Keratinocyte (primary cell): ENCODE data around the gene TENM3. TPM values are rescaled to one million over a fixed set of nuclear protein-coding genes. Genes with fewer than 3 reads are reported as not detected.

Experiments
- DNase-seq: peaks from one replicate; pipeline ENCODE4 v3.0.0-alpha.2; 2011; ENCODE audit warnings: low read depth, missing footprints, low spot score
- FAIRE-seq: peaks from 2 replicates; lab custom pipeline; 2011; peaks lifted over from hg19 to GRCh38; lab: Jason Lieb, UNC
- H2AFZ ChIP-seq: 2 replicates; pipeline ENCODE4 v1.6.0; 2012; ENCODE audit warnings: low read length, control low read depth, inconsistent platforms; ENCODE audit not compliant: control insufficient read depth
- H3K27ac ChIP-seq: 2 replicates; pipeline ENCODE4 v1.5.1; 2011; ENCODE audit warnings: low read length; ENCODE audit not compliant: control insufficient read depth, insufficient read depth
- H3K27me3 ChIP-seq: 3 replicates; pipeline ENCODE4 v1.6.0; 2011; ENCODE audit warnings: low read length; ENCODE audit not compliant: control insufficient read depth, insufficient read depth; ENCODE audit errors: extremely low read depth
- H3K36me3 ChIP-seq, 2 experiments: 2 replicates in 1 of 2; 3 replicates in 1 of 2; pipeline ENCODE4 v1.5.1; 2011; ENCODE audit warnings: low read length in 2 of 2, mild to moderate bottlenecking in 1 of 2; ENCODE audit not compliant: control insufficient read depth in 2 of 2, insufficient read depth in 2 of 2; ENCODE audit errors: extremely low read depth in 1 of 2
- H3K4me1 ChIP-seq: 3 replicates; pipeline ENCODE4 v1.5.1; 2011; ENCODE audit warnings: low read length; ENCODE audit not compliant: control insufficient read depth, insufficient read depth; ENCODE audit errors: extremely low read depth
- H3K4me2 ChIP-seq: 3 replicates; pipeline ENCODE4 v1.6.0; 2011; ENCODE audit warnings: low read depth, low read length; ENCODE audit not compliant: control insufficient read depth, insufficient read depth; ENCODE audit errors: extremely low read depth
- H3K4me3 ChIP-seq, 3 experiments: fragments of 200-600 bp in 1 of 3; sonication (generic) in 1 of 3; 2 replicates in 2 of 3; 3 replicates in 1 of 3; pipeline ENCODE4 v1.5.1; 2011 to 2016; ENCODE audit warnings: low read length in 3 of 3, mild to moderate bottlenecking in 3 of 3, control low read depth in 2 of 3, inconsistent platforms in 1 of 3, low read depth in 1 of 3, mixed read lengths in 1 of 3, mixed run types in 1 of 3, moderate library complexity in 1 of 3; ENCODE audit not compliant: control insufficient read depth in 2 of 3, insufficient read depth in 2 of 3; ENCODE audit errors: extremely low read depth in 1 of 3
- H3K79me2 ChIP-seq: 2 replicates; pipeline ENCODE4 v1.6.0; 2012; ENCODE audit warnings: low read length; ENCODE audit not compliant: control insufficient read depth, insufficient read depth
- H3K9ac ChIP-seq: 3 replicates; pipeline ENCODE4 v1.6.0; 2011; ENCODE audit warnings: low read length; ENCODE audit not compliant: control insufficient read depth, insufficient read depth; ENCODE audit errors: extremely low read depth
- H3K9me1 ChIP-seq: 3 replicates; pipeline ENCODE4 v1.6.0; 2011; ENCODE audit warnings: low read length; ENCODE audit not compliant: control insufficient read depth, insufficient read depth; ENCODE audit errors: extremely low read depth
- H3K9me3 ChIP-seq: 2 replicates; pipeline ENCODE4 v1.5.1; 2012; ENCODE audit warnings: low read depth, low read length; ENCODE audit not compliant: control insufficient read depth
- H4K20me1 ChIP-seq: 3 replicates; pipeline ENCODE4 v1.6.0; 2011; ENCODE audit warnings: low read length; ENCODE audit not compliant: control insufficient read depth, insufficient read depth; ENCODE audit errors: extremely low read depth
- CTCF ChIP-seq, 3 experiments: IDR thresholded peaks in 1 of 3; conservative IDR thresholded peaks in 1 of 3; optimal IDR thresholded peaks in 1 of 3; 2 replicates in 2 of 3; 3 replicates in 1 of 3; pipeline versions ENCODE3 to v1.5.1; 2011; ENCODE audit warnings: low read length in 3 of 3, mild to moderate bottlenecking in 3 of 3, moderate library complexity in 2 of 3, control low read depth in 1 of 3, inconsistent platforms in 1 of 3; ENCODE audit not compliant: insufficient read depth in 2 of 3; ENCODE audit errors: extremely low read depth in 1 of 3
- EZH2 ChIP-seq: IDR thresholded peaks from one replicate; pipeline ENCODE4 v1.6.1; 2012; ENCODE audit warnings: inconsistent platforms, mild to moderate bottlenecking, low read length, moderate library complexity
- dilution Hi-C: fragments of 300-500 bp; cut with MboI; formaldehyde crosslinking; loops from one replicate; pipeline ENCODE4 v1.7.0; 2020; ENCODE audit warnings: low sequenced_read_pairs; ENCODE audit not compliant: extremely low pct_ligation_motif_present
- polyA plus RNA-seq, 5 experiments: library from polyadenylated mRNA; depleted of rRNA in 3 of 5; stranded (reverse) in 3 of 5; stranded (forward) in 1 of 5; unstranded in 1 of 5; fragments of >200 nt; gene quantifications; 1 replicate in 1 of 5; 2 replicates in 3 of 5; 3 replicates in 1 of 5; pipeline versions ENCODE4 v1.2.1 to v1.2.3, GENCODE V29; 2011 to 2012; ENCODE audit warnings: missing spikeins in 2 of 5, low read depth in 1 of 5, low replicate concordance in 1 of 5

TENM3 gene
- polyA plus RNA-seq, 1 donor (not counting 4 experiments of a cell fraction or from before 2014, with no cell fraction given) = 17.0 TPM

- no peaks in the 10 kb centered on the region for H3K9me1 ChIP-seq
- no peak for TF ChIP-seq CTCF (optimal IDR thresholded peaks at IDR 0.05 in 1 of 3, IDR thresholded peaks at IDR 0.05 in 1 of 3, conservative IDR thresholded peaks at IDR 0.05 in 1 of 3; ENCODE audit: extremely low read depth in 1 of 3, insufficient read depth in 2 of 3, low read length in 3 of 3)
- no peak for TF ChIP-seq EZH2
- H3K9ac ChIP-seq = no peak overlapping the region
- FAIRE-seq = no peak
- DNase-seq = no peak
- H2AFZ ChIP-seq = no peak overlapping the region
- no peak overlapping the region for H3K4me3 ChIP-seq
- no peak overlapping the region for H3K4me2 ChIP-seq
- no peaks in the 10 kb centered on the region for H3K27me3 ChIP-seq
- no peak overlapping the region for H3K27ac ChIP-seq
- no peaks in the 10 kb centered on the region for H3K4me1 ChIP-seq
- H3K36me3 ChIP-seq = no peaks in the 10 kb centered on the region
- no peaks in the 10 kb centered on the region for H3K9me3 ChIP-seq
- dilution Hi-C loops = no loop called here
- H4K20me1 ChIP-seq = no peaks in the 10 kb centered on the region
- no peaks in the 10 kb centered on the region for H3K79me2 ChIP-seq
These were observed 461.7 kb downstream of the TENM3 start for GRCh38 chr4:182704948-182705347.

- dilution Hi-C loops = no loop called here
- no peak overlapping the region for H3K4me2 ChIP-seq
- H3K9ac ChIP-seq = no peak overlapping the region
- no peak for FAIRE-seq
- H3K4me1 ChIP-seq = no peaks in the 10 kb centered on the region
- H3K36me3 ChIP-seq = no peaks in the 10 kb centered on the region
- H4K20me1 ChIP-seq = no peaks in the 10 kb centered on the region
- H2AFZ ChIP-seq = no peak overlapping the region
- H3K27me3 ChIP-seq = no peaks in the 10 kb centered on the region
- H3K9me1 ChIP-seq = no peaks in the 10 kb centered on the region
- H3K9me3 ChIP-seq = no peaks in the 10 kb centered on the region
- H3K4me3 ChIP-seq = no peak overlapping the region
- no peaks in the 10 kb centered on the region for H3K79me2 ChIP-seq
- H3K27ac ChIP-seq = no peak overlapping the region
- DNase-seq = no peak
- TF ChIP-seq EZH2 = no peak
- TF ChIP-seq CTCF (optimal IDR thresholded peaks at IDR 0.05 in 1 of 3, IDR thresholded peaks at IDR 0.05 in 1 of 3, conservative IDR thresholded peaks at IDR 0.05 in 1 of 3; ENCODE audit: extremely low read depth in 1 of 3, insufficient read depth in 2 of 3, low read length in 3 of 3) = no peak
These were observed 462.2 kb downstream of the TENM3 start for GRCh38 chr4:182705389-182705788.
